GM12878 (cell line): ENCODE data around the gene CAMK1. TPM values are rescaled to one million over a fixed set of nuclear protein-coding genes. Genes with fewer than 3 reads are reported as not detected.

Experiments
- ATAC-seq: fragments of 200-7000 bp; cut with Tn5 transposase; 3 replicates; pipeline ENCODE4 v1.9.1; 2020; ENCODE audit warnings: mild to moderate bottlenecking, moderate library complexity
- BruUV-seq: library from RNA; stranded (reverse); fragments of 400-500 nt; replicated peaks from 2 replicates; lab custom pipeline; 2021; lab: Mats Ljungman, UMichigan
- CTCF ChIA-PET: fragments of 300-600 bp; sonication (Branson Sonifier 250); formaldehyde crosslinking; extraction: SDS; loops from one replicate; lab custom pipeline; 2021; ENCODE audit warnings: inconsistent platforms; lab: Yijun Ruan, JAX
- POLR2A ChIA-PET: fragments of 350-600 bp; formaldehyde crosslinking; extraction: SDS; loops from one replicate; lab custom pipeline; 2021; ENCODE audit warnings: inconsistent platforms; lab: Charles Lee
- RAD21 ChIA-PET: fragments of 300-600 bp; sonication (Branson Sonifier 250); formaldehyde crosslinking; loops from one replicate; lab custom pipeline; 2023; ENCODE audit warnings: antibody characterized with exemption; ENCODE audit not compliant: unreplicated experiment; lab: Charles Lee
- SMC1A ChIA-PET: fragments of 300-600 bp; sonication (Branson Sonifier 250); formaldehyde crosslinking; loops from one replicate; lab custom pipeline; 2023; ENCODE audit not compliant: unreplicated experiment, uncharacterized antibody; lab: Charles Lee
- DNase-seq: peaks from one replicate; pipeline ENCODE4 v3.0.0-alpha.2; 2011; ENCODE audit warnings: low read depth, low spot score
- FAIRE-seq: peaks from 3 replicates; lab custom pipeline; 2011; peaks lifted over from hg19 to GRCh38; lab: Jason Lieb, UNC
- H2AFZ ChIP-seq: 2 replicates; pipeline ENCODE4 v1.6.0; 2011; ENCODE audit warnings: low read depth, low read length, control low read depth; ENCODE audit not compliant: control insufficient read depth
- H3K27ac ChIP-seq: 2 replicates; pipeline ENCODE4 v1.5.1; 2011; ENCODE audit warnings: control low read depth; ENCODE audit not compliant: control insufficient read depth, insufficient read depth
- H3K27me3 ChIP-seq, 2 experiments: replicated peaks in 1 of 2; 2 replicates each; pipeline versions ENCODE4 v1.6.0 to v1.6.1; 2011; ENCODE audit warnings: low read length in 1 of 2; ENCODE audit not compliant: control insufficient read depth in 2 of 2, insufficient read depth in 2 of 2
- H3K36me3 ChIP-seq, 2 experiments: 2 replicates each; pipeline ENCODE4 v1.5.1; 2011; ENCODE audit warnings: low read length in 1 of 2; ENCODE audit not compliant: control insufficient read depth in 2 of 2, insufficient read depth in 2 of 2
- H3K4me1 ChIP-seq: 2 replicates; pipeline ENCODE4 v1.6.1; 2011; ENCODE audit warnings: mild to moderate bottlenecking, low read length, moderate library complexity, mixed read lengths; ENCODE audit not compliant: control insufficient read depth, insufficient read depth
- H3K4me2 ChIP-seq: 2 replicates; pipeline ENCODE4 v1.6.0; 2011; ENCODE audit warnings: control low read depth; ENCODE audit not compliant: control insufficient read depth, insufficient read depth
- H3K4me3 ChIP-seq: fragments of 200-600 bp; sonication (generic); 2 replicates; pipeline ENCODE4 v1.5.1; 2016
- H3K79me2 ChIP-seq: 2 replicates; pipeline ENCODE4 v1.6.0; 2011; ENCODE audit warnings: low read length; ENCODE audit not compliant: control insufficient read depth, insufficient read depth
- H3K9ac ChIP-seq: 2 replicates; pipeline ENCODE4 v1.8.0; 2011; ENCODE audit warnings: low read length, control low read depth, mixed read lengths; ENCODE audit not compliant: control insufficient read depth, insufficient read depth
- H3K9me3 ChIP-seq: replicated peaks from 3 replicates; pipeline ENCODE4 v1.5.1; 2011; ENCODE audit warnings: mild to moderate bottlenecking, low read length; ENCODE audit not compliant: control insufficient read depth, insufficient read depth
- H4K20me1 ChIP-seq: 2 replicates; pipeline ENCODE4 v1.6.0; 2011; ENCODE audit not compliant: control insufficient read depth, insufficient read depth
- CEBPB ChIP-seq, 2 experiments: fragments of 150-350 bp in 1 of 2; IDR thresholded peaks; 2 replicates each; pipeline ENCODE4 v1.6.1; 2012 to 2014; ENCODE audit warnings: low read depth in 2 of 2, low read length in 2 of 2, borderline replicate concordance in 1 of 2, inconsistent platforms in 1 of 2
- NR2F1 ChIP-seq: fragments of 450-650 bp; conservative IDR thresholded peaks from 2 replicates; pipeline ENCODE4 v1.6.1; 2017; ENCODE audit warnings: mild to moderate bottlenecking
- ZBED1 ChIP-seq: IDR thresholded peaks from 2 replicates; pipeline ENCODE4 v1.6.1; 2016; ENCODE audit warnings: borderline replicate concordance
- ZNF592 ChIP-seq: fragments of 450-650 bp; IDR thresholded peaks from 2 replicates; pipeline ENCODE4 v1.6.1; 2017; ENCODE audit warnings: mild to moderate bottlenecking, moderate library complexity
- WGBS: methylation state at CpG from one replicate; pipeline ENCODE4 v1.1.6; 2016; ENCODE audit warnings: low lambda C conversion rate; ENCODE audit not compliant: insufficient replicate concordance, insufficient coverage; ENCODE audit errors: missing lambda C conversion rate; 5-methylcytosine and 5-hydroxymethylcytosine counted together
- in situ Hi-C: fragments of 300-500 bp; cut with MboI; formaldehyde crosslinking; loops from 9 replicates; pipeline ENCODE4 v1.14.3; 2018; ENCODE audit warnings: mixed read lengths
- intact Hi-C: fragments of 100-400 bp; cut with micrococcal nuclease; formaldehyde crosslinking; loops from one replicate; pipeline ENCODE4 v1.14.2; 2022; ENCODE audit not compliant: unreplicated experiment
- polyA plus RNA-seq, 11 experiments: library from polyadenylated mRNA; depleted of rRNA in 4 of 11; unstranded in 6 of 11; stranded (reverse) in 5 of 11; fragments of >200 nt; fragmentation: Nextera tagmentation in 4 of 11; fragmentation: Illumina TruSeq in 1 of 11; extraction: Ambion mirVana in 4 of 11; extraction: Trizol in 1 of 11; gene quantifications; 1 replicate in 1 of 11; 2 replicates in 10 of 11; pipeline versions ENCODE4 v1.2.1 to v1.2.3, GENCODE V29; 2011 to 2016; ENCODE audit warnings: inconsistent platforms in 2 of 11, missing spikeins in 2 of 11, low read depth in 1 of 11
- total RNA-seq, 4 experiments: library from RNA; depleted of rRNA in 3 of 4; stranded (reverse); fragments of >200 nt in 3 of 4; fragmentation: Illumina TruSeq in 1 of 4; extraction: Trizol in 1 of 4; gene quantifications; 2 replicates each; pipeline versions ENCODE4 v1.2.1 to v1.2.3, GENCODE V29; 2013 to 2021
- TF ChIP-seq, protein P1 (sequence below): IDR thresholded peaks from 2 replicates; pipeline ENCODE4 v1.6.1; 2011; ENCODE audit warnings: low read depth, mild to moderate bottlenecking, low read length, moderate library complexity, borderline replicate concordance; ENCODE audit errors: extremely low read depth

Gene CAMK1
- total and polyA plus RNA-seq, 10 of the 15 experiments (the other 5 are each of a cell fraction or from before 2014, with no cell fraction given), result 0.24 to 2.1 (median 0.51) TPM; not detected in 2

- TF ChIP-seq ZNF592, result no peak
Observed at GRCh38 chr3:9795207-9795606, 25.5 kb upstream of the CAMK1 start (continued).

- Histone ChIP-seq H3K27me3 (no peaks in the 10 kb centered on the region), H4K20me1 (peaks cover 6% of the 10 kb centered on the region; the same call in 1 of the 2 replicates), H3K9ac (peak overlapping the region; percentile 97), H3K27ac (peak overlapping the region; percentile 45), H3K36me3 (peaks cover 9 to 26% of the 10 kb centered on the region in 2 experiments), H3K4me3 (peak overlapping the region; percentile 89), H2AFZ (no peak overlapping the region), H3K79me2 (peaks cover 68% of the 10 kb centered on the region), H3K4me2 (peak overlapping the region; percentile 36), H3K4me1 (peaks cover 14% of the 10 kb centered on the region), H3K9me3 (no peaks in the 10 kb centered on the region)
- ChIA-PET SMC1A (interaction anchor here (1.6 kb wide), 1 partner anchor 13 kb away, joined by 7 read pairs; no protein-coding TSS in a partner anchor), RAD21 (interaction anchor here (1.8 kb wide), 1 partner anchor 14 kb away, joined by 5 read pairs; no protein-coding TSS in a partner anchor), CTCF (interaction anchor here (1.2 kb wide), 1 partner anchor 17 kb away, joined by 4 read pairs; no protein-coding TSS in a partner anchor), POLR2A (interaction anchor here (1.2 to 2.8 kb wide), 2 partner anchors 14 to 19 kb away, joined by 4 to 19 read pairs; no protein-coding TSS in a partner anchor)
- TF ChIP-seq CEBPB (IDR thresholded peaks at IDR 0.05; ENCODE audit: borderline replicate concordance in 1 of 2, low read depth in 2 of 2, low read length in 2 of 2), result no peak
- TF ChIP-seq NR2F1, result no peak
- TF ChIP-seq ZBED1, result no peak
- TF ChIP-seq, protein P1, sequence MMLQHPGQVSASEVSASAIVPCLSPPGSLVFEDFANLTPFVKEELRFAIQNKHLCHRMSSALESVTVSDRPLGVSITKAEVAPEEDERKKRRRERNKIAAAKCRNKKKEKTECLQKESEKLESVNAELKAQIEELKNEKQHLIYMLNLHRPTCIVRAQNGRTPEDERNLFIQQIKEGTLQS, result no peak
- FAIRE-seq (no peak), ATAC-seq (no peak), DNase-seq (no peak)
- 78% methylated on average over 11 of the region's 11 CpGs for WGBS
- intact Hi-C loops, result loop anchor here (5.0 kb wide), 3 partner anchors 62 to 142 kb away; partner anchors contain the start of genes BRPF1 and CRELD1
- in situ Hi-C loops, result no loop called here
- no TSS peak for BruUV-seq
Observed at GRCh38 chr3:9794400-9794799, 24.7 kb upstream of the CAMK1 start.
